Muscle layer of duodenum (tissue), 2 donors: ENCODE results near the gene DDX20.

Source experiments
- H3K27ac ChIP-seq: one replicate; pipeline ENCODE4 v1.7.0; 2013; ENCODE audit warnings: mild to moderate bottlenecking, low read length
- H3K27me3 ChIP-seq: one replicate; pipeline ENCODE4 v1.7.0; 2013; ENCODE audit warnings: low read depth, mild to moderate bottlenecking, control low read depth, low read length
- H3K36me3 ChIP-seq, 2 donors: one replicate each; pipeline ENCODE4 v1.7.0; 2013; ENCODE audit warnings: low read length in 2 of 2, control low read depth in 1 of 2, mild to moderate bottlenecking in 1 of 2; ENCODE audit not compliant: insufficient read depth in 2 of 2, control insufficient read depth in 1 of 2
- H3K4me1 ChIP-seq, 2 donors: one replicate each; pipeline ENCODE4 v1.7.0; 2013; ENCODE audit warnings: low read length in 2 of 2, mild to moderate bottlenecking in 2 of 2, control low read depth in 1 of 2, moderate library complexity in 1 of 2; ENCODE audit not compliant: insufficient read depth in 2 of 2, control insufficient read depth in 1 of 2
- H3K4me3 ChIP-seq, 2 donors: one replicate each; pipeline ENCODE4 v1.7.0; 2013; ENCODE audit warnings: low read length in 2 of 2, low read depth in 1 of 2, mild to moderate bottlenecking in 1 of 2
- H3K9me3 ChIP-seq, 2 donors: one replicate each; pipeline ENCODE4 v1.7.0; 2013; ENCODE audit warnings: low read length in 2 of 2, control low read depth in 1 of 2, mild to moderate bottlenecking in 1 of 2; ENCODE audit not compliant: control insufficient read depth in 1 of 2
- donor health status: healthy.

The DDX20 gene

DNA sequence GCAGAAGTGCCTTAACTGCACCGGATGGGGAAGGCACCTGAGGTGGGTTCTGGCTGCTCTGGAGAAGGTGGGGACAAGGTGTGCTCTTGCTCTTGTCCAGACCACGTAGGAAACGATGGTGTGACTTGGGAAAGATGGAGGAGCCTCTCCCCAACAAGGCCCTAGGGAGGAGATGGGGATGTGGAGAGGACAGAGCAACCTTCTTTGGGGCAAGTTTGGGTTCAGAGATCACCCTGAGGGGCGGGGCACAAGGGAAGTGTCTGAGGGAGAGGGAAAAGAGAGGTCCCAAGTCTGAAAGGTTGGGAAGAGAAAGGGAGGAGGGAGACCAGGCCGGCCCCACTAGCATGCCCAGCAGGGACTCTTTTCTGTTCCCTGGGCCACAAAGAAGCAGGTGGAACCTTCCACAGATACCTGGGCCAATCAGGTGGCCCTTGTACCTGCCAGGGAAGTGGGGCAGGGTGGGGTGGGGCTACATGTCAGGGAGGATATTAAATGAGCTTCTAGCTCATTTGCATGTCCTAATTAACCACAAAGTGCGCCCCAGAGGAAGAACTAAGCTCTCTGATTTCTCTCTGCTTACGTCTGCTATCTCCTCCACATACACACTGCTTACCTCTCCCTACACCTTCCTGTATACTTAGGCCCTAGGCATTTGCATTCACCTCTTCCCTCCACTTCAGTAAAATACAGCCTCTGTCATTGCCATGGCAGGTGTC, 32.5 kb upstream of the DDX20 start:
- no peaks in the 10 kb centered on the region for H3K9me3 ChIP-seq
- no peak overlapping the region for H3K4me3 ChIP-seq
- H3K27ac ChIP-seq = no peak overlapping the region
- peaks cover 0 to 27% of the 10 kb centered on the region in 2 donors for H3K4me1 ChIP-seq
- peaks cover 0 to 11% of the 10 kb centered on the region in 2 donors for H3K36me3 ChIP-seq
- H3K27me3 ChIP-seq = no peaks in the 10 kb centered on the region

GRCh38 chr1:111723871-111724270, 31.8 kb upstream of the DDX20 start:
- Histone ChIP-seq H3K4me1 (peaks cover 0 to 27% of the 10 kb centered on the region in 2 donors), H3K4me3 (no peak overlapping the region), H3K36me3 (peaks cover 0 to 11% of the 10 kb centered on the region in 2 donors), H3K27ac (no peak overlapping the region), H3K27me3 (no peaks in the 10 kb centered on the region), H3K9me3 (no peaks in the 10 kb centered on the region)

DNA sequence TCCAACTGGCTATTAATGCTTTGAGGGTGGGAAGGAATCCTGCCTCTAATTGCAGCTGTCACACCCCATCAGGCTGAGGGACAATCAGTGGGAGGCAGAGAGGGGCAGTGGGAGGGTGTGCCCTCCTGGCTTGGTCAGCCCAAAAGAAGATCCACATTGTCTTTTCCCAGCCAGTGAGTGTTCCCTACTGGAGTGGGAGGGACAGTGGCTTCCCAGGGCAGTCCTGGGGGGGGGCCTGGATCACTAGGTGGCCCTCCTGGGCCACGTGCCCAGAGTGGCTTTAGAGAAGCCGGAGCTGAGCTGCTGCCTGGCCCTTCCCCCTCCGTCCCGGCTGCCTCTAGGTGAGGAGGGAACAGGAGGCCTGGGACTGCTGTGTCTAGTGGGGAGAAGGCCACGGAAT, 30.5 kb upstream of the DDX20 start:
- Histone ChIP-seq H3K4me3 (no peak overlapping the region), H3K4me1 (peaks cover 0 to 33% of the 10 kb centered on the region in 2 donors), H3K27ac (no peak overlapping the region), H3K27me3 (no peaks in the 10 kb centered on the region), H3K36me3 (peaks cover 0 to 11% of the 10 kb centered on the region in 2 donors), H3K9me3 (no peaks in the 10 kb centered on the region)

DNA sequence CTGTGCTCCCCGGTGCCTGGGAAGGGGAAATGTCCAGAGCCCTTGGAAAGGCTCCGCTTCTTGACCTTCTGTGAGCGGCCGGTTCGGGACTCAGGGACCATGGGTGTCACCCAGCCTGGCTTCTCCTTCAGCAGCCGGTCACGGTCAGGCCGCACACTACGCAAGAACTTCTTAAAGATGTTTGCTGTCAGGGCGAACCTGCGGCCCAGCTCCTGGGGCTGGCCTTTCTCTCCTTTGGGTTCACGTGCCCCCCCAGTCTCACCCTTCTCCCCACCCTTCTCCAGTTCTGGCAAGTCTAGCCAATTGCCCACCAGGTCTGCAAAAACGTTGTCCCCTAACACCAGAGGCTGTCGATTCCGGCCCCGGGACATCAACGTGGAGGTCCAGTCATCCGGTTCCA, 28.6 kb upstream of the DDX20 start:
- peaks cover 0 to 11% of the 10 kb centered on the region in 2 donors for H3K36me3 ChIP-seq
- no peaks in the 10 kb centered on the region for H3K9me3 ChIP-seq
- peaks cover 0 to 21% of the 10 kb centered on the region in 2 donors for H3K4me1 ChIP-seq
- no peak overlapping the region for H3K4me3 ChIP-seq
- no peaks in the 10 kb centered on the region for H3K27me3 ChIP-seq
- H3K27ac ChIP-seq = no peak overlapping the region

GRCh38 chr1:111729271-111729921, 26.3 kb upstream of the DDX20 start:
- no peak overlapping the region for H3K27ac ChIP-seq
- H3K36me3 ChIP-seq = peaks cover 0 to 11% of the 10 kb centered on the region in 2 donors
- H3K9me3 ChIP-seq = no peaks in the 10 kb centered on the region
- H3K4me1 ChIP-seq = peaks cover 11 to 32% of the 10 kb centered on the region in 2 donors
- no peaks in the 10 kb centered on the region for H3K27me3 ChIP-seq
- H3K4me3 ChIP-seq = no peak overlapping the region

DNA sequence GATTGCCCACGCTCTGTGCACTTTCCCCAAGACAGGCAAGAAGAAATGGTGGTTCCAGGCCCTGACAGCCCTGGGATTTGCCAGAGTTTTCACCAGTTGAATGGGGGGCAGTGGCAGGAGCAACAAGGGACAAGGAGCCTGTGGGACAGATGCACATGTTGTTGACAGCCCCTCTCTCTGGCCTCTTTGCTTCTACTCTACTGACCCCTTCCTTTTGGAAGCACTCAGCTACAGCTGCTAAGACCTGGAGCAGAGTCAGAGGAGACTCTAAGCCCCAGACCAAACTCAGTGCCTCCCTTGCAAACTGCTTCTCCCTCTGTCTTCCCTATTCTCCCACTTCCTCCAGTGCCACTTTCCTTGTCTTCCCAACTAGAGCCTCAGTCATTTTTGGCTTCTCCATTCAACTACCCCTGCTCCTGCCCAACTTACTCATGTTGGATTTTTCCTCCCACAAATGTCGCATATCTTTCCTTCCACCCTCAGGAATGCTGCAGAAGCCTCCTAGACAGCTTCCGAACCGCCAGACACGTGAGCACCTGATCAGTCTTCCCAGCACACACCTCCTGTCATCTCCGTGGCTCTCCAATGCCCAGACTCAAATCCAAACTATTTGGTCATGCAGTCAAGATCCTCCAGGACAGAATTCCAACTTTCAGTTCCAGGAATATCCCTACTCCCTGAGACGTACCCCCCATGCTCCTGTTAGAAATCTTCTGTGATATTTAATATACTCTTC, 25.6 kb upstream of the DDX20 start:
- H3K4me3 ChIP-seq = no peak overlapping the region
- peaks cover 0 to 11% of the 10 kb centered on the region in 2 donors for H3K36me3 ChIP-seq
- no peaks in the 10 kb centered on the region for H3K27me3 ChIP-seq
- no peaks in the 10 kb centered on the region for H3K9me3 ChIP-seq
- H3K4me1 ChIP-seq = peaks cover 16 to 34% of the 10 kb centered on the region in 2 donors
- no peak overlapping the region for H3K27ac ChIP-seq

DNA sequence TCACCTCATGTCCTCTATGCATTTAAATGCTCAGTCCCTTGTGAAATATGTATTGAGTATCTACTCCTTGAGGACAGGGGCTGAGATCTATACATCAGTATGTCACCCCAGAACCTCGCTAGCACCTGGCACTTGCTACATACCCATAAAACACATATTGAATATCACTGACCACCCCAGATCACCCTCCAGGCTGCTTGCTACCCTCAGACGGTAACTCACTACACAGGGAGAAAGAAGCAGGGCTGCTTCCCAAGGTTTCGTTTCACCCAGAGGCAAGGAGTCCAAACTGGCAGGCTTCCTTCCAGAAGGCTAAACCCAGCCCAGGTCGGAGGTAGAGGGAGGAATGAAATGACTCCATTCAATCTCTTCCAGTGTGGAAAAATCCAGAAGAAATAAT, 25.0 kb upstream of the DDX20 start:
- Histone ChIP-seq H3K36me3 (peaks cover 0 to 11% of the 10 kb centered on the region in 2 donors), H3K9me3 (no peaks in the 10 kb centered on the region), H3K27me3 (no peaks in the 10 kb centered on the region), H3K4me3 (no peak overlapping the region), H3K4me1 (peaks cover 16 to 36% of the 10 kb centered on the region in 2 donors), H3K27ac (no peak overlapping the region)

- Histone ChIP-seq H3K9me3 (no peaks in the 10 kb centered on the region), H3K27ac (no peak overlapping the region), H3K27me3 (no peaks in the 10 kb centered on the region), H3K36me3 (peaks cover 0 to 12% of the 10 kb centered on the region in 2 donors), H3K4me3 (no peak overlapping the region), H3K4me1 (peaks cover 22 to 49% of the 10 kb centered on the region in 2 donors)
Measured at GRCh38 chr1:111731956-111732355, 23.7 kb upstream of the DDX20 start.

GRCh38 chr1:111732718-111733117, 23.0 kb upstream of the DDX20 start:
- H3K9me3 ChIP-seq = no peaks in the 10 kb centered on the region
- peaks cover 0 to 5% of the 10 kb centered on the region in 2 donors for H3K36me3 ChIP-seq
- no peaks in the 10 kb centered on the region for H3K27me3 ChIP-seq
- H3K4me3 ChIP-seq = no peak overlapping the region
- H3K27ac ChIP-seq = peak overlapping the region; percentile 71
- peaks cover 29 to 56% of the 10 kb centered on the region in 2 donors for H3K4me1 ChIP-seq

GRCh38 chr1:111733183-111733991, 22.3 kb upstream of the DDX20 start:
- peak overlapping the region; percentile 71 for H3K27ac ChIP-seq
- peaks cover 34 to 63% of the 10 kb centered on the region in 2 donors for H3K4me1 ChIP-seq
- peaks cover 0 to 5% of the 10 kb centered on the region in 2 donors for H3K36me3 ChIP-seq
- H3K4me3 ChIP-seq = no peak overlapping the region
- H3K27me3 ChIP-seq = no peaks in the 10 kb centered on the region
- H3K9me3 ChIP-seq = no peaks in the 10 kb centered on the region

DNA sequence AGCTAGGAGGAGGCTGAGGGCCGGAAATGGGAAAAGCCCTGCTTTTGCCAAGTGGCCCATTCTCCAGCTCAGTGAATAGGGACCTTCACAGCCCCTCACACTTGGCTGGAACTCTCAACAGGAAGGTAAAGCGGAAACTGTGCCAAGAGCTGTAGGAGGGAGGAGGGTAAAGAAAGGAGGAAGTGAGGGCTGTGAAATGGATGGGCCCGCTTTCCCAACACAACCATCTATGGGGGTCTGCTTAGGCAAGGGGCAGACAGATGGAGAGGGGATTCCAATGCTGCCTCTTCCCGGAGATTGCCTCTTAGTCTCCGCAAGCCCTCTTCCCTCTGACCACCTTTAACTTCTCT, 21.7 kb upstream of the DDX20 start:
- H3K27ac ChIP-seq = peak overlapping the region; percentile 71
- H3K4me3 ChIP-seq = no peak overlapping the region
- H3K36me3 ChIP-seq = peaks cover 0 to 9% of the 10 kb centered on the region in 2 donors
- peaks cover 34 to 64% of the 10 kb centered on the region in 2 donors for H3K4me1 ChIP-seq
- H3K9me3 ChIP-seq = no peaks in the 10 kb centered on the region
- no peaks in the 10 kb centered on the region for H3K27me3 ChIP-seq
